Muscle of leg (tissue), 11 donors: ENCODE measurements around the gene ZDHHC1. TPM values are rescaled to one million over a fixed set of nuclear protein-coding genes. Genes with fewer than 3 reads are reported as not detected.
"Not testable (repeated sequence)": the region's sequence is repeated elsewhere in the genome, so short reads cannot be mapped to it uniquely, and the experiment has no call there.

Experiments used
- DNase-seq: peaks from one replicate; pipeline ENCODE4 v3.0.0; 2013
- H3K27ac ChIP-seq: one replicate; pipeline ENCODE4 v1.5.1; 2013; ENCODE audit warnings: mild to moderate bottlenecking, low read length, control low read depth
- H3K27me3 ChIP-seq: one replicate; pipeline ENCODE4 v1.6.1; 2013; ENCODE audit warnings: low read length; ENCODE audit not compliant: control insufficient read depth, insufficient read depth
- H3K36me3 ChIP-seq: one replicate; pipeline ENCODE4 v1.6.1; 2013; ENCODE audit warnings: low read length; ENCODE audit not compliant: control insufficient read depth, insufficient read depth
- H3K4me1 ChIP-seq: one replicate; pipeline ENCODE4 v1.6.1; 2013; ENCODE audit warnings: low read length; ENCODE audit not compliant: control insufficient read depth, insufficient read depth
- H3K4me3 ChIP-seq: one replicate; pipeline ENCODE4 v1.5.1; 2013; ENCODE audit warnings: low read length, control low read depth
- H3K9me3 ChIP-seq: replicated peaks from 2 replicates; pipeline ENCODE4 v1.6.1; 2013; ENCODE audit warnings: low read depth, low read length; ENCODE audit not compliant: control insufficient read depth
- WGBS: methylation state at CpG from one replicate; pipeline ENCODE4 v1.1.5; 2013; ENCODE audit warnings: missing lambda C conversion rate; ENCODE audit not compliant: insufficient coverage; 5-methylcytosine and 5-hydroxymethylcytosine counted together
- polyA plus RNA-seq, 8 donors: library from polyadenylated mRNA; unstranded; fragments of 120-200 nt; gene quantifications; one replicate each; pipeline versions ENCODE4 v1.2.1 to v1.2.3, GENCODE V29; 2013; ENCODE audit warnings: inconsistent platforms in 1 of 8, low replicate concordance in 1 of 8; ENCODE audit not compliant: insufficient read length in 8 of 8, insufficient read depth in 1 of 8
- total RNA-seq: library from RNA; stranded (reverse); fragments of 120-200 nt; gene quantifications from one replicate; pipeline ENCODE4 v1.2.4, GENCODE V29; 2013

Gene ZDHHC1
- total and polyA plus RNA-seq, 9 donors: 19.7 to 42.4 (median 24.1) TPM

- H3K9me3 ChIP-seq: no peaks in the 10 kb centered on the region
- no peaks in the 10 kb centered on the region for H3K36me3 ChIP-seq
- no peak overlapping the region for H3K27ac ChIP-seq
- peaks cover 33% of the 10 kb centered on the region for H3K27me3 ChIP-seq
- H3K4me1 ChIP-seq: peaks cover 57% of the 10 kb centered on the region
- H3K4me3 ChIP-seq: no peak overlapping the region
- no CpG with 5 or more reads among the region's 6 CpGs for WGBS
- peak; percentile 71 for DNase-seq
Measured at GRCh38 chr16:67425061-67425460, 8.8 kb upstream of the ZDHHC1 start.

DNA sequence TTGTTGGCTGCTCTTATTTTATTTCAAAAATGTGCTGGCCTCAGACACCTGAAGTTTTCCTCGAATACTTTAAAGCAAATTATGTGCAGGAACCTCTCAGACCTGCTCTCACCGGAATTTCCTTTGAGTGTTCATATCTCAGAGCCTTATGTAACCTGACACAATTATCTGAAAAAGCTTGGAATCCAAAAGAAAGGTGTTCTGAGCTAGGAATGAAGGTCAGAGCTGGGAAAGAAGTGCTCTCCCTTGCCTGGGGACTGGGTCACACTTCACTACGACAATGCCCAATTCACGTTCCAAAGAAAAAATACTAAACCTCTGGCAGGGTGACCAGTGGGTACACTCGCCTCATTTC is 8.0 kb upstream of the ZDHHC1 start:
- H3K27ac ChIP-seq: no peak overlapping the region
- peaks cover 25% of the 10 kb centered on the region for H3K27me3 ChIP-seq
- peaks cover 49% of the 10 kb centered on the region for H3K4me1 ChIP-seq
- H3K36me3 ChIP-seq: no peaks in the 10 kb centered on the region
- DNase-seq: no peak
- no peaks in the 10 kb centered on the region for H3K9me3 ChIP-seq
- H3K4me3 ChIP-seq: no peak overlapping the region
- 58% methylated on average over 3 of the region's 5 CpGs for WGBS

DNA sequence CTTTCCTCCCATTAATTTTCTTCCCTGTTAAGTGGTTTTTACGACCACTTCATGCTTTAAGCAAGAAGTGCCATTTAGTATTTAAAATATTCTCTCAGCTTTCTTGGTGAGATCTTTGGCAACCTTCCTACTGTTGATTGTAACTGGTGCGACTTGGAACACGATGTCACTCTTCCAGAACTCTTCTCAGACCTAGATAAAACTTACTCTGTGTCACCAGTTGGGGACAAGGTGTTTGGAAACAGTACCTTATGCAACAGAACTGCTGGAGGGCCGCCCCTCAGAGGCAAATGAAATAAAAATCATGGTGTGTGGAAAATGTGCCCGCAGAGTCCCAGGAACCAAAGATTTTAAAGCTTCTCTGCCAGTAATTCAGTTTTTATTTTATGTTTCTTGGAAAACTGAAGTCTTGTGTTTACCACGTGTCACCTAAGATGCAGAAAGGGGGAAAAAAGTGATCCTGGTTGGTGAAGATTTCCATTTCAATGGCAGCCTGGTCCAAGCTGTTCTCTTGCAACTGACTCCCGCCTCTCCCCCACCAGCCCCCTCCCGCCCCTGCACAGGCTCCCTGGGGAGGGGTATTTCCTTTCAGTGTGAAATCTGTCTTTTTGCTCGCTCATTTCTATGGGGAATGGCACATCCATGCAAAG is 7.5 kb upstream of the ZDHHC1 start:
- Histone ChIP-seq H3K27me3 (peaks cover 20% of the 10 kb centered on the region), H3K27ac (no peak overlapping the region), H3K4me1 (peaks cover 46% of the 10 kb centered on the region), H3K36me3 (no peaks in the 10 kb centered on the region), H3K9me3 (no peaks in the 10 kb centered on the region), H3K4me3 (no peak overlapping the region)
- DNase-seq: no peak
- 43% methylated on average over 2 of the region's 9 CpGs for WGBS

GRCh38 chr16:67423015-67423414 is 6.7 kb upstream of the ZDHHC1 start:
- WGBS: 70% methylated on average over 3 of the region's 5 CpGs
- H3K9me3 ChIP-seq: no peaks in the 10 kb centered on the region

GRCh38 chr16:67421030-67421429 is 4.8 kb upstream of the ZDHHC1 start:
- Histone ChIP-seq H3K4me1 (peaks cover 25% of the 10 kb centered on the region), H3K9me3 (no peaks in the 10 kb centered on the region), H3K4me3 (no peak overlapping the region), H3K27ac (no peak overlapping the region), H3K36me3 (no peaks in the 10 kb centered on the region), H3K27me3 (peaks cover 10% of the 10 kb centered on the region)
- DNase-seq: no peak
- 50% methylated on average over 4 of the region's 4 CpGs for WGBS

More at GRCh38 chr16:67423015-67423414, 6.7 kb upstream of the ZDHHC1 start:
- no peak for DNase-seq
- Histone ChIP-seq H3K27ac (no peak overlapping the region), H3K27me3 (peaks cover 13% of the 10 kb centered on the region), H3K36me3 (no peaks in the 10 kb centered on the region), H3K4me3 (no peak overlapping the region), H3K4me1 (peaks cover 39% of the 10 kb centered on the region)

GRCh38 chr16:67419931-67420330 is 3.7 kb upstream of the ZDHHC1 start:
- Histone ChIP-seq H3K27ac (no peak overlapping the region), H3K4me1 (peaks cover 24% of the 10 kb centered on the region), H3K9me3 (no peaks in the 10 kb centered on the region), H3K4me3 (no peak overlapping the region), H3K27me3 (peaks cover 4% of the 10 kb centered on the region), H3K36me3 (no peaks in the 10 kb centered on the region)
- WGBS: no CpG with 5 or more reads among the region's 3 CpGs
- DNase-seq: no peak

DNA sequence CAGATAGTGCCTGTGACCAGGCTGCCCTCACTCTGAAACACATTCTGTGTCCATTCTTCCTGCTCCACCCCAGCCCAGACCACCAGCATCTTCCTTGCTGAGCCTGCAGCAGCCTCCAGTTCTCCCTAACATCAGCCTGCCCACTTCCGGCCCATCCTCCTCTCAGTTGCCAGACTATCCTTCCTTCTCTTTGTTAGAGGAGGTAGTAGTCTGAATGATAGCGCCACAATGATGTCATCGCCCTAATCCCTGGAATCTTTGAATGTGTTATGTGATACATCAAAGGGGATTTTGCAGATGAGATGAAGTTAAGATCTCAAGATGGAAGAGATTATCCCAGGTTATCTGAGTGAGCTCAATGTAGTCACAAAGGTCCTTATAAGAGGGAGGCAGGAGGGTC is 3.2 kb upstream of the ZDHHC1 start:
- peaks cover under 1% of the 10 kb centered on the region for H3K27me3 ChIP-seq
- H3K4me3 ChIP-seq: no peak overlapping the region
- H3K4me1 ChIP-seq: peaks cover 20% of the 10 kb centered on the region
- 88% methylated on average over 2 of the region's 3 CpGs for WGBS
- H3K36me3 ChIP-seq: peaks cover 2% of the 10 kb centered on the region
- no peak overlapping the region for H3K27ac ChIP-seq
- DNase-seq: no peak
- H3K9me3 ChIP-seq: no peaks in the 10 kb centered on the region

DNA sequence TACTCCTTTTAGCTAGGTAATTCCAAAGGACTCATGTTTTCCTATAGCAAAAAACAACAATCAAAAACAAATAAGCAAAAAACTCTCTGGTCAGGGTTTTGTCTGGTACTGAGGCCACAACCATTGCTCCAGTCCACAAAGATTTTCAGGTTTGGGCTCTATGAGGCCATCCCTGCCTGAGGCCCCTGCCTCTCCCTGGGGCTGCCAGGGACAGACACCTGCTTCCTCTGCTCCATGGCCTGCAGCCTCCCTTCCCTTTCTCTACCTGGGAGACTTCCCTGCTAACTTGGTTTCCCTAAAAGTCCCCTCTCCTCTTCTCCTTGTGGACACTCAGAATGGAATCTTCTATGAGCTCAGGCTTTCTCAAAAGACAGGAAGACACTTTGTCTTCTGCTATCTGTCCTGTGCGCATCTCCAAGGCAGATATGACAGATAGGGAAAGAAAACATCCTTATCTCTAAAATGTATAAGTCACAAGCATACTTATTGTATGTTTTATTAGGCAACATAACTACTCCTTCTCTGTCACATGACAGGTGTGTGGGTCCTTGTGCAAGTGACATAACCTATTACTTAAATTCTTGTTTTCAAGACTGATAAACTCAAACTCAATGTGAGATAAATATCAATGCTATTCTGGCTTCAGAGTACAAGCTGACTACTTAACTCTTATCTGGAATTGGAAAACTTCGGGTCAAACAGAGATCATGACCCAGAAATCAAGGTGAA is 1.2 kb upstream of the ZDHHC1 start:
- DNase-seq: no peak
- no peak overlapping the region for H3K27ac ChIP-seq
- peaks cover 19% of the 10 kb centered on the region for H3K4me1 ChIP-seq
- H3K27me3 ChIP-seq: no peaks in the 10 kb centered on the region
- H3K36me3 ChIP-seq: peaks cover 5% of the 10 kb centered on the region
- no peak overlapping the region for H3K4me3 ChIP-seq
- H3K9me3 ChIP-seq: no peaks in the 10 kb centered on the region
- no CpG with 5 or more reads among the region's 2 CpGs for WGBS

- peak overlapping the region; percentile 82 for H3K4me3 ChIP-seq
- H3K27me3 ChIP-seq, H3K36me3 ChIP-seq, H3K9me3 ChIP-seq, DNase-seq: not testable (repeated sequence)
- WGBS: 89% methylated on average over 16 of the region's 19 CpGs
- peak overlapping the region; percentile 85 for H3K27ac ChIP-seq
- peaks cover 19% of the 10 kb centered on the region for H3K4me1 ChIP-seq
Measured at GRCh38 chr16:67415421-67415820, 856 bp downstream of the ZDHHC1 start.

- no peaks in the 10 kb centered on the region for H3K9me3 ChIP-seq
- peaks cover 21% of the 10 kb centered on the region for H3K4me1 ChIP-seq
- H3K27ac ChIP-seq: no peak overlapping the region
- H3K4me3 ChIP-seq: no peak overlapping the region
- 59% methylated on average over 4 of the region's 6 CpGs for WGBS
- H3K36me3 ChIP-seq: peaks cover 5% of the 10 kb centered on the region
- DNase-seq: no peak
- H3K27me3 ChIP-seq: no peaks in the 10 kb centered on the region
Measured at GRCh38 chr16:67413978-67414911, 2.0 kb downstream of the ZDHHC1 start.
